Activated CD4-positive, alpha-beta T cell treated with anti-CD3 and anti-CD28 coated beads for 24 hours (primary cell): Measurements from ENCODE around the gene GABRB1.

Source experiments
- DNase-seq, 2 donors: peaks; one replicate each; pipeline ENCODE4 v3.0.0-alpha.2; 2020; ENCODE audit warnings: low read depth in 2 of 2

The GABRB1 gene

GRCh38 chr4:47469951-47470350 lies 438.6 kb downstream of the GABRB1 start:
- no peak for DNase-seq

GRCh38 chr4:47471064-47471463 lies 439.7 kb downstream of the GABRB1 start:
- DNase-seq = no peak

GRCh38 chr4:47471591-47471990 lies 440.2 kb downstream of the GABRB1 start:
- DNase-seq = no peak

GRCh38 chr4:47473141-47473750 lies 441.9 kb downstream of the GABRB1 start:
- no peak for DNase-seq

- no peak for DNase-seq
These were observed 443.4 kb downstream of the GABRB1 start for GRCh38 chr4:47474799-47475198.

- DNase-seq = no peak
These were observed 444.0 kb downstream of the GABRB1 start for GRCh38 chr4:47475411-47475810.
